ENCODE results near the gene PREX1. TPM values are rescaled to one million over a fixed set of nuclear protein-coding genes. Genes with fewer than 3 reads are reported as not detected.

Gene PREX1
- total RNA-seq, 1 donor from 2014 or later = 11.2 TPM

GRCh38 chr20:48794360-48794759, 33.4 kb downstream of the PREX1 start:
- H3K4me1 ChIP-seq = peaks cover 40% of the 10 kb centered on the region
- no peaks in the 10 kb centered on the region for H3K27me3 ChIP-seq (ENCODE audit: low read depth)
- intact Hi-C loops (cut with micrococcal nuclease) = no loop called here
- H3K9me3 ChIP-seq (replicated peaks) = no peaks in the 10 kb centered on the region
- no peaks in the 10 kb centered on the region for H3K36me3 ChIP-seq
- no peak overlapping the region for H3K4me3 ChIP-seq
- TF ChIP-seq CTCF (IDR thresholded peaks at IDR 0.05; ENCODE audit: borderline replicate concordance) = no peak
- H3K27ac ChIP-seq (replicated peaks) = no peak overlapping the region
- DNase-seq = no peak

GRCh38 chr20:48793776-48794175, 34.0 kb downstream of the PREX1 start:
- no peaks in the 10 kb centered on the region for H3K9me3 ChIP-seq (replicated peaks)
- H3K4me3 ChIP-seq = no peak overlapping the region
- peaks cover 37% of the 10 kb centered on the region for H3K4me1 ChIP-seq
- no peaks in the 10 kb centered on the region for H3K36me3 ChIP-seq
- no peak for TF ChIP-seq CTCF (IDR thresholded peaks at IDR 0.05; ENCODE audit: borderline replicate concordance)
- intact Hi-C loops (cut with micrococcal nuclease) = no loop called here
- no peak for DNase-seq
- no peaks in the 10 kb centered on the region for H3K27me3 ChIP-seq (ENCODE audit: low read depth)
- H3K27ac ChIP-seq (replicated peaks) = no peak overlapping the region

GRCh38 chr20:48791666-48792071, 36.1 kb downstream of the PREX1 start:
- no peak for TF ChIP-seq CTCF (IDR thresholded peaks at IDR 0.05; ENCODE audit: borderline replicate concordance)
- no peaks in the 10 kb centered on the region for H3K36me3 ChIP-seq
- no peak overlapping the region for H3K27ac ChIP-seq (replicated peaks)
- no peak for DNase-seq
- no peak overlapping the region for H3K4me3 ChIP-seq
- intact Hi-C loops (cut with micrococcal nuclease) = no loop called here
- H3K9me3 ChIP-seq (replicated peaks) = no peaks in the 10 kb centered on the region
- peaks cover 46% of the 10 kb centered on the region for H3K4me1 ChIP-seq
- H3K27me3 ChIP-seq (ENCODE audit: low read depth) = no peaks in the 10 kb centered on the region

GRCh38 chr20:48791014-48791413, 36.8 kb downstream of the PREX1 start:
- no peak for DNase-seq
- intact Hi-C loops (cut with micrococcal nuclease) = no loop called here
- Histone ChIP-seq H3K9me3 (replicated peaks) (no peaks in the 10 kb centered on the region), H3K4me3 (no peak overlapping the region), H3K27ac (replicated peaks) (no peak overlapping the region), H3K4me1 (peaks cover 46% of the 10 kb centered on the region), H3K27me3 (ENCODE audit: low read depth) (no peaks in the 10 kb centered on the region), H3K36me3 (no peaks in the 10 kb centered on the region)
- TF ChIP-seq CTCF (IDR thresholded peaks at IDR 0.05; ENCODE audit: borderline replicate concordance) = no peak

GRCh38 chr20:48790473-48791003, 37.3 kb downstream of the PREX1 start:
- intact Hi-C loops (cut with micrococcal nuclease) = no loop called here
- no peak for DNase-seq
- no peak overlapping the region for H3K27ac ChIP-seq (replicated peaks)
- H3K27me3 ChIP-seq (ENCODE audit: low read depth) = no peaks in the 10 kb centered on the region
- no peak overlapping the region for H3K4me3 ChIP-seq
- H3K36me3 ChIP-seq = no peaks in the 10 kb centered on the region
- H3K4me1 ChIP-seq = peaks cover 46% of the 10 kb centered on the region
- no peak for TF ChIP-seq CTCF (IDR thresholded peaks at IDR 0.05; ENCODE audit: borderline replicate concordance)
- no peaks in the 10 kb centered on the region for H3K9me3 ChIP-seq (replicated peaks)
